NOMO-1 (cell line): ENCODE measurements around the gene TMPRSS7.
A peak's percentile ranks its signal among the peaks of the same experiment; 100 is the strongest.

Experiments
- DNase-seq, 2 experiments: peaks; one replicate each; lab custom pipeline; 2025; ENCODE audit not compliant: unreplicated experiment in 2 of 2; lab: John Stamatoyannopoulos, UW

Gene TMPRSS7

DNA sequence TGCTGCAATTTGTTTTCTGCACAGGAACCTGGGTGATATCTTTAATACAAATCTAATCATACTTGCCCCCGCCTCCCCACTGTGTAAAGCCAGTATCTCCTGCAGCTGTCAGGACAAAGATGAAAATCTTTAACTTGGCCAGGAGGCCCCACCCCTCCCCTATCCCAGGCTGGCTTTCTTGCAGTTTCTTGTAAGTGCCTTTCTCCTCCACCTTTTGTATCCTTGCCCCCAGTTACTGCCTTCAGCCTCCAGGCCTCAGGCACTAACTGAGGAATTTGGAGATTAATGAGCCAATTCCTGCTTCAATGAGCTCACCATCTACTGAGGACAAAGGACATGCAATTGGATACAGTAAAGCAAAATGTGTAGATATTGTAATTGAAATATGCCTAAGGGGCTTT, 92.0 kb downstream of the TMPRSS7 start:
- DNase-seq: no peak

- peak in 1 of 2 experiments; percentile 7 for DNase-seq
These were observed 93.3 kb downstream of the TMPRSS7 start for GRCh38 chr3:112127522-112128494.

DNA sequence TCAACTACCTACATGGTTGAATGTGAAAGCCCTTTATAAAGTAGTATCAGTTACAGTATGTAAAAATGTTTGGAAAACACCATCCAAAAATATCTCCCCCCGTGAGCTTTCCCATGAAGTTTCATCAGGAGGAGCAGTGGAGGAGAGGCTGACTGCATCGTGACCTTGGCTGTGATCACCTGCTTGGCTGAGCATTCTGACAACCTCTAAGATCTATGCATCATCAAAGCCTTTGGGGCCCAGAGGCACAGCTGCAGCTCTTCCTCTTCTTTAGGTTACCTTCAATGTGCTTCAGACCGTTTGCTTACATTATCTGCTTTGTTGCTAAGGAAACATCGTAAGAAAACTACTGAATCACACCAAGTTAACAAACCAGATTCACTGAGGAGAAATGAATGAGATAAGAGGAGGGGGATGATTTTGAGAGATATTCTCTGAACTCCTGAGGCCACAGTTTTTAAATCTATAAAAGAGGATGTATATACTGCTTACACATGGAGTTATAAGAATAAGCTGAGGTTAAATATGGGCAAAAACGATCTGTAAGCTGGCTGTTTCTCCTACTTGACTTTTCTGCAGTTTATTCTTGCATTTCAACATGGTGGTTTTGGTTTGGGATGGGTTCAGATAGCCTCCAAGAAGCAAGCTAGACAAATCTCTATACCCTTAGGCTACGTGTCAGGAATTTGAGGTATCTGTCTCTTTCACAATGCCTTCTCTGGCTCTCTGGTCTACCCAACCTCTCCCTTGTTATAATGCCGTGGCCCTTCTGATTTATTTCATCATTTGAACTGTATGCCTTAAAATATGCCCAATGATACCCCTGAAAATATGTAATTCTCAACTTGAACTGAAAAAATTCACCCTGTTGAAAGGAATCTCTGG, 94.5 kb downstream of the TMPRSS7 start:
- DNase-seq: peak; percentile 23 to 61

- DNase-seq: no peak
These were observed 95.5 kb downstream of the TMPRSS7 start for GRCh38 chr3:112129925-112130637.

DNA sequence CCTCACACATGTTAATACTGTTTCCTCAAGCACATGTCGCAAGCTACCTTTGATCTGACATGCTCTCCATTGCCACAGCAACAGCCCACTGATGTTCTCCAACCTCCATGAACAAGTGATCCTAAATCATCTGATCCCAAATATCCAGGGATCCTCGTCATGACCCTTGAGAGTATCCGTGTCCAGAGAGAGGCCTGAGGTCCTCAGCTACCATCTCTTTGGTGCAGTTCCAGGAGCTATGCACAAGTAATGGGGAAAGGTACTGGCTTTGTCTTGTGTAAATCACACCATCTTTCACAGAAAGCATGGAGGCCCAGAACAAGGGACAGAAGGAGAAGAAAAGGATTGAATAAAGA, 96.1 kb downstream of the TMPRSS7 start:
- no peak for DNase-seq
